ENCODE data around the gene KCNK16. TPM values are rescaled to one million over a fixed set of nuclear protein-coding genes. Genes with fewer than 3 reads are reported as not detected.

KCNK16 gene
- total and polyA plus RNA-seq, 2 of the 8 experiments (the other 6 are each of a cell fraction or from before 2014, with no cell fraction given): not detected

DNA sequence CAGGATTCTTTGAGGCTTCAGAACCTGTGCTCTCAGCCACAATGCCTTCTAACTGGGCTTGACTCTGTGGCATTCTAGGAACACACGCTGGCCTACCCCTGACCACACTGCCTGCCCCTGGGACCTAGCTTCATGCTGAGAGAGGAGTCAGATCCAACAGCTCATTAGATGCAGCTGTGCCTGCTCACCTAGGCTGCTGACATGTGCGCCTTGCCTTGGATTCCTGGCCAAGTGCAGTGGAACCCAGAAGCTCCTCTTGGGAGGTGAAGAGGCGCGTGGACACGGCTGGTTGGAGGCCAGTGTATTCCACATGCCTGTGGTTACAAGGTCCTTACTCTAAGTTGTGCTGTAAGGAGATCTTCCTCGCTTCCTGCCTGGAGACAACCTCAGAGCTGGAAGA is 24.7 kb upstream of the KCNK16 start:
- H3K18ac ChIP-seq (ENCODE audit: extremely low read depth, low read length): no peak overlapping the region
- H3K9ac ChIP-seq (replicated peaks in 1 of 4; ENCODE audit: extremely low read depth in 1 of 4, low read depth in 3 of 4, low read length in 3 of 4): no peak overlapping the region
- no peak for TF ChIP-seq EP300 (IDR thresholded peaks at IDR 0.05; ENCODE audit: borderline replicate concordance in 1 of 2, low read depth in 2 of 2, low read length in 2 of 2)
- no peak for TF ChIP-seq NRF1 (IDR thresholded peaks at IDR 0.05; ENCODE audit: low read depth, low read length)
- TF ChIP-seq, protein P1, sequence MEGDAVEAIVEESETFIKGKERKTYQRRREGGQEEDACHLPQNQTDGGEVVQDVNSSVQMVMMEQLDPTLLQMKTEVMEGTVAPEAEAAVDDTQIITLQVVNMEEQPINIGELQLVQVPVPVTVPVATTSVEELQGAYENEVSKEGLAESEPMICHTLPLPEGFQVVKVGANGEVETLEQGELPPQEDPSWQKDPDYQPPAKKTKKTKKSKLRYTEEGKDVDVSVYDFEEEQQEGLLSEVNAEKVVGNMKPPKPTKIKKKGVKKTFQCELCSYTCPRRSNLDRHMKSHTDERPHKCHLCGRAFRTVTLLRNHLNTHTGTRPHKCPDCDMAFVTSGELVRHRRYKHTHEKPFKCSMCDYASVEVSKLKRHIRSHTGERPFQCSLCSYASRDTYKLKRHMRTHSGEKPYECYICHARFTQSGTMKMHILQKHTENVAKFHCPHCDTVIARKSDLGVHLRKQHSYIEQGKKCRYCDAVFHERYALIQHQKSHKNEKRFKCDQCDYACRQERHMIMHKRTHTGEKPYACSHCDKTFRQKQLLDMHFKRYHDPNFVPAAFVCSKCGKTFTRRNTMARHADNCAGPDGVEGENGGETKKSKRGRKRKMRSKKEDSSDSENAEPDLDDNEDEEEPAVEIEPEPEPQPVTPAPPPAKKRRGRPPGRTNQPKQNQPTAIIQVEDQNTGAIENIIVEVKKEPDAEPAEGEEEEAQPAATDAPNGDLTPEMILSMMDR (IDR thresholded peaks at IDR 0.05; ENCODE audit: control extremely low read depth in 1 of 3, insufficient read depth in 1 of 3, low read depth in 1 of 3, low read length in 3 of 3): no peak
- TF ChIP-seq TAF1 (IDR thresholded peaks at IDR 0.05; ENCODE audit: low read depth, low read length): no peak
- TF ChIP-seq YY1 (IDR thresholded peaks at IDR 0.05; ENCODE audit: low read depth, low read length): no peak
- H3K79me2 ChIP-seq (ENCODE audit: control insufficient read depth in 1 of 2, insufficient read depth in 2 of 2, low read length in 2 of 2): no peaks in the 10 kb centered on the region
- H4K20me1 ChIP-seq (replicated peaks in 1 of 2; ENCODE audit: control insufficient read depth in 1 of 2, insufficient read depth in 2 of 2, low read length in 2 of 2): no peaks in the 10 kb centered on the region
- H2BK12ac ChIP-seq (ENCODE audit: low read depth, low read length): no peak overlapping the region
- H3K4ac ChIP-seq (replicated peaks; ENCODE audit: insufficient read length, low read depth, low read length): no peak overlapping the region
- no peaks in the 10 kb centered on the region for H3K9me3 ChIP-seq (ENCODE audit: insufficient read depth in 2 of 2, low read depth in 1 of 2, low read length in 1 of 2)
- H3K4me2 ChIP-seq (ENCODE audit: insufficient read depth in 1 of 2, low read depth in 2 of 2, low read length in 2 of 2): no peak overlapping the region
- H3K4me3 ChIP-seq (ENCODE audit: extremely low read depth in 1 of 4, insufficient read depth in 2 of 4, low read depth in 3 of 4, low read length in 4 of 4): no peak overlapping the region
- H2BK20ac ChIP-seq (ENCODE audit: low read length): no peak overlapping the region; the same call in 1 of the 2 replicates
- no peak for DNase-seq (ENCODE audit: low read depth in 1 of 2, low spot score in 2 of 2)
- FAIRE-seq: no peak
- H2BK15ac ChIP-seq (ENCODE audit: low read length): peak overlapping the region; percentile 93; the same call in 1 of the 2 replicates
- H3K14ac ChIP-seq (ENCODE audit: insufficient read length): no peak overlapping the region
- no peak overlapping the region for H2BK120ac ChIP-seq (replicated peaks; ENCODE audit: low read depth, low read length)
- no peak overlapping the region for H3K23ac ChIP-seq (ENCODE audit: insufficient read length)
- H4K8ac ChIP-seq (ENCODE audit: extremely low read depth, insufficient read depth, low read length): no peak overlapping the region
- H2AFZ ChIP-seq (ENCODE audit: low read length): no peak overlapping the region
- ChIA-PET CTCF (ENCODE audit: partially characterized antibody) (interaction anchor here (0.6 to 10.6 kb wide), 20 partner anchors 9 to 1540 kb away, joined by 3 to 89 read pairs (median 4); no protein-coding TSS in a partner anchor), POLR2A (ENCODE audit: partially characterized antibody) (no interaction called here)
- no peaks in the 10 kb centered on the region for H3K27me3 ChIP-seq (replicated peaks in 1 of 4; ENCODE audit: control insufficient read depth in 3 of 4, extremely low read depth in 1 of 4, insufficient read depth in 3 of 4, low read length in 3 of 4)
- 86% methylated on average over 6 of the region's 6 CpGs; no CpG with 5 or more reads in 1 of the 2 experiments for WGBS, 2 experiments (ENCODE audit: extremely low coverage in 1 of 2, insufficient coverage in 1 of 2, insufficient read length in 1 of 2, insufficient replicate concordance in 2 of 2, low coverage in 1 of 2, low lambda C conversion rate in 2 of 2, missing lambda C conversion rate in 1 of 2)
- H4K91ac ChIP-seq (replicated peaks; ENCODE audit: insufficient read length, low read length): no peak overlapping the region
- H2BK5ac ChIP-seq (ENCODE audit: low read depth, low read length): 0 out of 2 replicates have a peak overlapping the region, but pooled peaks have one; percentile 27
- no peaks in the 10 kb centered on the region for H3K23me2 ChIP-seq (ENCODE audit: low read depth, low read length)
- no peak overlapping the region for H3K56ac ChIP-seq (replicated peaks; ENCODE audit: insufficient read length, low read depth, low read length)
- H2AK5ac ChIP-seq (ENCODE audit: low read depth, low read length): no peak overlapping the region; the same call in 1 of the 2 replicates
- H3K27ac ChIP-seq (ENCODE audit: low read depth, low read length): no peak overlapping the region
- H3K36me3 ChIP-seq (ENCODE audit: control insufficient read depth in 2 of 4, insufficient read depth in 4 of 4, low read length in 3 of 4): no peaks in the 10 kb centered on the region
- H3K4me1 ChIP-seq (replicated peaks in 1 of 4; ENCODE audit: control insufficient read depth in 3 of 4, insufficient read depth in 4 of 4, low read length in 3 of 4): peaks cover 5 to 10% (median 10%) of the 10 kb centered on the region in 4 experiments
- no peaks in the 10 kb centered on the region for H3K79me1 ChIP-seq (ENCODE audit: low read depth, low read length)
- no peak overlapping the region for H4K5ac ChIP-seq (ENCODE audit: insufficient read length, low read depth, low read length)
